Measurements from ENCODE around the gene DMWD. TPM values are rescaled to one million over a fixed set of nuclear protein-coding genes. Genes with fewer than 3 reads are reported as not detected.

Gene DMWD
- total and polyA plus RNA-seq, 2 donors (not counting 1 experiment from before 2014, with no cell fraction given): 25.1 to 86.4 TPM

GRCh38 chr19:45814851-45815480 is 22.3 kb upstream of the DMWD start, which contains the start of gene RSPH6A:
RSPH6A (minus strand) TSS chr19:45815308; CDS start chr19:45815176, 132 bp downstream.
- Mint-ChIP-seq H3K27ac (no peak within 1 kb of the TSS), H3K4me3 (peak within 1 kb of the TSS; percentile 52), H3K27me3 (peaks cover 3% of the 10 kb centered on the region), H3K4me1 (peaks cover 11% of the 10 kb centered on the region), H3K9me3 (ENCODE audit: insufficient read depth) (no peaks in the 10 kb centered on the region)
- Histone ChIP-seq H3K27ac (ENCODE audit: low read length in 2 of 2) (no peak within 1 kb of the TSS), H4K20me1 (ENCODE audit: control insufficient read depth, insufficient read depth, low read length, poor library complexity, severe bottlenecking) (peaks cover 14% of the 10 kb centered on the region), H3K27me3 (replicated peaks in 1 of 4; ENCODE audit: control extremely low read depth in 1 of 4, control insufficient read depth in 3 of 4, insufficient read depth in 4 of 4, low read length in 3 of 4) (peaks cover 0 to 8% (median 3%) of the 10 kb centered on the region in 4 experiments), H3K4me3 (ENCODE audit: control extremely low read depth in 1 of 5, extremely low read depth in 1 of 5, insufficient read depth in 1 of 5, low read depth in 2 of 5, low read length in 4 of 5) (peak within 1 kb of the TSS in 3 of 5 experiments; percentile 23 to 36 (median 33)), H3K79me2 (ENCODE audit: control insufficient read depth, insufficient read depth, low read length) (no peaks in the 10 kb centered on the region), H3K9me3 (ENCODE audit: control extremely low read depth in 1 of 3, control insufficient read depth in 2 of 3, insufficient read depth in 1 of 3, low read length in 2 of 3) (no peaks in the 10 kb centered on the region), H3K36me3 (replicated peaks in 1 of 2; ENCODE audit: control extremely low read depth in 1 of 2, control insufficient read depth in 1 of 2, extremely low read depth in 1 of 2, insufficient read depth in 2 of 2, low read length in 1 of 2) (peaks cover 0 to 9% of the 10 kb centered on the region in 2 experiments), H3K4me1 (ENCODE audit: control insufficient read depth in 2 of 2, insufficient read depth in 2 of 2, low read length in 2 of 2) (peaks cover 19 to 23% of the 10 kb centered on the region in 2 donors), H3K4me2 (replicated peaks; ENCODE audit: low read depth, low read length, poor library complexity, severe bottlenecking) (peak within 1 kb of the TSS; percentile 78), H3K9ac (ENCODE audit: low read length) (peak within 1 kb of the TSS; percentile 47), H2AFZ (ENCODE audit: insufficient read depth, low read depth, low read length, poor library complexity, severe bottlenecking) (peak within 1 kb of the TSS; percentile 46)
- TF ChIP-seq CTCF (IDR thresholded peaks at IDR 0.05): no peak
- ChIA-PET POLR2A (no interaction called here), CTCF (interaction anchor here (0.8 to 1.5 kb wide), 2 partner anchors 10 to 15 kb away, joined by 3 to 8 read pairs; no protein-coding TSS in a partner anchor)
- 39% methylated on average over 28 of the region's 40 CpGs for WGBS (ENCODE audit: insufficient coverage)
- ATAC-seq (ENCODE audit: low read depth) (no peak), DNase-seq (no peak)
- intact Hi-C loops (cut with micrococcal nuclease): no loop called here

GRCh38 chr19:45814166-45814780 is 21.6 kb upstream of the DMWD start:
- no peak for DNase-seq
- no peak overlapping the region for H3K4me3 ChIP-seq (ENCODE audit: control extremely low read depth in 1 of 5, extremely low read depth in 1 of 5, insufficient read depth in 1 of 5, low read depth in 2 of 5, low read length in 4 of 5)
- H4K20me1 ChIP-seq (ENCODE audit: control insufficient read depth, insufficient read depth, low read length, poor library complexity, severe bottlenecking): peaks cover 14% of the 10 kb centered on the region
- H3K27ac ChIP-seq (ENCODE audit: low read length in 2 of 2): no peak overlapping the region
- H3K27ac Mint-ChIP-seq: no peak overlapping the region
- peaks cover 11% of the 10 kb centered on the region for H3K4me1 Mint-ChIP-seq
- H3K4me3 Mint-ChIP-seq: no peak overlapping the region
- CTCF ChIA-PET: interaction anchor here (0.8 to 1.5 kb wide), 2 partner anchors 10 to 15 kb away, joined by 3 to 8 read pairs; no protein-coding TSS in a partner anchor
- no peak overlapping the region for H2AFZ ChIP-seq (ENCODE audit: insufficient read depth, low read depth, low read length, poor library complexity, severe bottlenecking)
- H3K9me3 ChIP-seq (ENCODE audit: control extremely low read depth in 1 of 3, control insufficient read depth in 2 of 3, insufficient read depth in 1 of 3, low read length in 2 of 3): no peaks in the 10 kb centered on the region
- no peaks in the 10 kb centered on the region for H3K9me3 Mint-ChIP-seq (ENCODE audit: insufficient read depth)
- no peak overlapping the region for H3K4me2 ChIP-seq (replicated peaks; ENCODE audit: low read depth, low read length, poor library complexity, severe bottlenecking)
- H3K27me3 Mint-ChIP-seq: peaks cover 3% of the 10 kb centered on the region
- H3K4me1 ChIP-seq (ENCODE audit: control insufficient read depth in 2 of 2, insufficient read depth in 2 of 2, low read length in 2 of 2): peaks cover 19 to 23% of the 10 kb centered on the region in 2 donors
- 96% methylated on average over 10 of the region's 12 CpGs for WGBS (ENCODE audit: insufficient coverage)
- ATAC-seq (ENCODE audit: low read depth): no peak
- POLR2A ChIA-PET: no interaction called here
- intact Hi-C loops (cut with micrococcal nuclease): no loop called here
- H3K36me3 ChIP-seq (replicated peaks in 1 of 2; ENCODE audit: control extremely low read depth in 1 of 2, control insufficient read depth in 1 of 2, extremely low read depth in 1 of 2, insufficient read depth in 2 of 2, low read length in 1 of 2): peaks cover 0 to 4% of the 10 kb centered on the region in 2 experiments
- no peaks in the 10 kb centered on the region for H3K79me2 ChIP-seq (ENCODE audit: control insufficient read depth, insufficient read depth, low read length)
- H3K9ac ChIP-seq (ENCODE audit: low read length): no peak overlapping the region
- H3K27me3 ChIP-seq (replicated peaks in 1 of 4; ENCODE audit: control extremely low read depth in 1 of 4, control insufficient read depth in 3 of 4, insufficient read depth in 4 of 4, low read length in 3 of 4): peaks cover 0 to 8% (median 3%) of the 10 kb centered on the region in 4 experiments
- TF ChIP-seq EZH2 (IDR thresholded peaks at IDR 0.05; ENCODE audit: borderline replicate concordance, insufficient read depth, low read depth, low read length, poor library complexity, severe bottlenecking) (no peak), CTCF (IDR thresholded peaks at IDR 0.05) (no peak)
